Measurements from ENCODE around the gene RFX4. TPM values are rescaled to one million over a fixed set of nuclear protein-coding genes. Genes with fewer than 3 reads are reported as not detected.

Gene RFX4
- total and polyA plus RNA-seq, 2 of the 8 experiments (the other 6 are each of a cell fraction or from before 2014, with no cell fraction given) = 0.06 TPM; not detected in 1

DNA sequence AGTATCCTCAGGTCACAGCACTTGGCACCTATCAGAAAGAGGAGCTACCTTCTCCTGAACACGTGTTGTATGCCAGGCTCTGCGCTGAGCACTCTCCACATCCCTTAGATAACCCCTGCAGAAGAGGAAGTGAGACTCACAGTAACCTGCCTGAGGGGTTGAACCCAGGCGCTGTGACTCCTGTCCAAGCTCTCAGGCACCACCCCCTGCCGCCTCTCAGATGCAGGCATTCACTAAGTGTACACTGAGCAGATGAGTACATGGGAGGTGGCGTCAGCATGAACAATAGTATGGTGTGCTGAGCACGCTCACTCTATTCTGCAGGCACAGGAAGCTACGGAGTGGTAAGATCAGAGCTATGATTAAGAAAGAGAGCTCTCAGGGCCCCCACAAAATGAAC, 170.7 kb downstream of the RFX4 start (continued):
- TF ChIP-seq, protein P1, sequence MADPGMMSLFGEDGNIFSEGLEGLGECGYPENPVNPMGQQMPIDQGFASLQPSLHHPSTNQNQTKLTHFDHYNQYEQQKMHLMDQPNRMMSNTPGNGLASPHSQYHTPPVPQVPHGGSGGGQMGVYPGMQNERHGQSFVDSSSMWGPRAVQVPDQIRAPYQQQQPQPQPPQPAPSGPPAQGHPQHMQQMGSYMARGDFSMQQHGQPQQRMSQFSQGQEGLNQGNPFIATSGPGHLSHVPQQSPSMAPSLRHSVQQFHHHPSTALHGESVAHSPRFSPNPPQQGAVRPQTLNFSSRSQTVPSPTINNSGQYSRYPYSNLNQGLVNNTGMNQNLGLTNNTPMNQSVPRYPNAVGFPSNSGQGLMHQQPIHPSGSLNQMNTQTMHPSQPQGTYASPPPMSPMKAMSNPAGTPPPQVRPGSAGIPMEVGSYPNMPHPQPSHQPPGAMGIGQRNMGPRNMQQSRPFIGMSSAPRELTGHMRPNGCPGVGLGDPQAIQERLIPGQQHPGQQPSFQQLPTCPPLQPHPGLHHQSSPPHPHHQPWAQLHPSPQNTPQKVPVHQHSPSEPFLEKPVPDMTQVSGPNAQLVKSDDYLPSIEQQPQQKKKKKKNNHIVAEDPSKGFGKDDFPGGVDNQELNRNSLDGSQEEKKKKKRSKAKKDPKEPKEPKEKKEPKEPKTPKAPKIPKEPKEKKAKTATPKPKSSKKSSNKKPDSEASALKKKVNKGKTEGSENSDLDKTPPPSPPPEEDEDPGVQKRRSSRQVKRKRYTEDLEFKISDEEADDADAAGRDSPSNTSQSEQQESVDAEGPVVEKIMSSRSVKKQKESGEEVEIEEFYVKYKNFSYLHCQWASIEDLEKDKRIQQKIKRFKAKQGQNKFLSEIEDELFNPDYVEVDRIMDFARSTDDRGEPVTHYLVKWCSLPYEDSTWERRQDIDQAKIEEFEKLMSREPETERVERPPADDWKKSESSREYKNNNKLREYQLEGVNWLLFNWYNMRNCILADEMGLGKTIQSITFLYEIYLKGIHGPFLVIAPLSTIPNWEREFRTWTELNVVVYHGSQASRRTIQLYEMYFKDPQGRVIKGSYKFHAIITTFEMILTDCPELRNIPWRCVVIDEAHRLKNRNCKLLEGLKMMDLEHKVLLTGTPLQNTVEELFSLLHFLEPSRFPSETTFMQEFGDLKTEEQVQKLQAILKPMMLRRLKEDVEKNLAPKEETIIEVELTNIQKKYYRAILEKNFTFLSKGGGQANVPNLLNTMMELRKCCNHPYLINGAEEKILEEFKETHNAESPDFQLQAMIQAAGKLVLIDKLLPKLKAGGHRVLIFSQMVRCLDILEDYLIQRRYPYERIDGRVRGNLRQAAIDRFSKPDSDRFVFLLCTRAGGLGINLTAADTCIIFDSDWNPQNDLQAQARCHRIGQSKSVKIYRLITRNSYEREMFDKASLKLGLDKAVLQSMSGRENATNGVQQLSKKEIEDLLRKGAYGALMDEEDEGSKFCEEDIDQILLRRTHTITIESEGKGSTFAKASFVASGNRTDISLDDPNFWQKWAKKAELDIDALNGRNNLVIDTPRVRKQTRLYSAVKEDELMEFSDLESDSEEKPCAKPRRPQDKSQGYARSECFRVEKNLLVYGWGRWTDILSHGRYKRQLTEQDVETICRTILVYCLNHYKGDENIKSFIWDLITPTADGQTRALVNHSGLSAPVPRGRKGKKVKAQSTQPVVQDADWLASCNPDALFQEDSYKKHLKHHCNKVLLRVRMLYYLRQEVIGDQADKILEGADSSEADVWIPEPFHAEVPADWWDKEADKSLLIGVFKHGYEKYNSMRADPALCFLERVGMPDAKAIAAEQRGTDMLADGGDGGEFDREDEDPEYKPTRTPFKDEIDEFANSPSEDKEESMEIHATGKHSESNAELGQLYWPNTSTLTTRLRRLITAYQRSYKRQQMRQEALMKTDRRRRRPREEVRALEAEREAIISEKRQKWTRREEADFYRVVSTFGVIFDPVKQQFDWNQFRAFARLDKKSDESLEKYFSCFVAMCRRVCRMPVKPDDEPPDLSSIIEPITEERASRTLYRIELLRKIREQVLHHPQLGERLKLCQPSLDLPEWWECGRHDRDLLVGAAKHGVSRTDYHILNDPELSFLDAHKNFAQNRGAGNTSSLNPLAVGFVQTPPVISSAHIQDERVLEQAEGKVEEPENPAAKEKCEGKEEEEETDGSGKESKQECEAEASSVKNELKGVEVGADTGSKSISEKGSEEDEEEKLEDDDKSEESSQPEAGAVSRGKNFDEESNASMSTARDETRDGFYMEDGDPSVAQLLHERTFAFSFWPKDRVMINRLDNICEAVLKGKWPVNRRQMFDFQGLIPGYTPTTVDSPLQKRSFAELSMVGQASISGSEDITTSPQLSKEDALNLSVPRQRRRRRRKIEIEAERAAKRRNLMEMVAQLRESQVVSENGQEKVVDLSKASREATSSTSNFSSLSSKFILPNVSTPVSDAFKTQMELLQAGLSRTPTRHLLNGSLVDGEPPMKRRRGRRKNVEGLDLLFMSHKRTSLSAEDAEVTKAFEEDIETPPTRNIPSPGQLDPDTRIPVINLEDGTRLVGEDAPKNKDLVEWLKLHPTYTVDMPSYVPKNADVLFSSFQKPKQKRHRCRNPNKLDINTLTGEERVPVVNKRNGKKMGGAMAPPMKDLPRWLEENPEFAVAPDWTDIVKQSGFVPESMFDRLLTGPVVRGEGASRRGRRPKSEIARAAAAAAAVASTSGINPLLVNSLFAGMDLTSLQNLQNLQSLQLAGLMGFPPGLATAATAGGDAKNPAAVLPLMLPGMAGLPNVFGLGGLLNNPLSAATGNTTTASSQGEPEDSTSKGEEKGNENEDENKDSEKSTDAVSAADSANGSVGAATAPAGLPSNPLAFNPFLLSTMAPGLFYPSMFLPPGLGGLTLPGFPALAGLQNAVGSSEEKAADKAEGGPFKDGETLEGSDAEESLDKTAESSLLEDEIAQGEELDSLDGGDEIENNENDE (IDR thresholded peaks at IDR 0.05; ENCODE audit: insufficient replicate concordance, low read length) = no peak
- TF ChIP-seq ZNF274 (IDR thresholded peaks at IDR 0.05; ENCODE audit: borderline replicate concordance, extremely low read depth, low read length) = no peak
